GM18508 (cell line): ENCODE data around the gene DNASE1.

Experiments used
- ATAC-seq: cut with Tn5 transposase; IDR thresholded peaks from one replicate; pipeline ENCODE4 v1.9.1; 2021; ENCODE audit warnings: moderate number of reproducible peaks; ENCODE audit not compliant: insufficient read depth, unreplicated experiment

DNASE1 gene

DNA sequence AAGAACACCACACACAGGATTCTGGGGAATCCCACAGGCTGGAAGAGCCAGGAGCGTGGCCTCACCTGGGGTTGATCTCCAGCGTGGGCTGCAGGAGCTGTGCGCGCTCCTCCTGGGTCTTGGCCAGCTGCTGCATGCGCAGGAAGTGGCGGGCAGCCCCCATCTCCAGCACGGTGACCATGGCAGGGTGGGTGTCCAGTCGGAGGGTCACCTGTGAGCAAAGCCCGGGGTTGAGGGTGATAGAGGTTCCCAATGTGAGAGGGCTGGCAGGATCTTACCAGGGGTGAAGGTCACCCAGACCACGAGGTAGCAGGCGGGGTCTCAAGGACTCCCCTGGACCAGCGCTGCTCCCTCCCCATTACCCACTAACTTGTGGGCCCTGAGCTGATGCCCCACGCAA, 7.4 kb downstream of the DNASE1 start:
- no peak for ATAC-seq

DNA sequence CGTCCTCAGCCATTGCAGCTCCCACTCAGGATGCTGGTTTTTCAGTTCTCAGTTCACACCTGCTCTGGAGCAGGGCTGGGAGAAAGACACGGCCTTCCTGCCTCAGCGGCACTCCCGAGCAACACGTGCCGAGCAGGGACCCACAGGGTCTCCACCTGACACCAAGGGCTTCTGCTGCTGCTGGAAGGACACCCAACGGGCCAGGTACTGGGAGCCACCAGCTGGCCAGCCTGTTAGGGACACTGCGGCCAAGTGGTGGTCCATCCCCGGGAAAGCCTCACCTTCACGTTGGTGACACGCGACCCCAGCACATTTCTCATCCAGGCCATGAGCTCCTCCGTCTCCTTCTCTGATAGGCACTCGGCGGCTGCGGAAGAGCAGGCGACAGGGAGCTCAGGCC, 8.1 kb downstream of the DNASE1 start:
- ATAC-seq = no peak

- no peak for ATAC-seq
Observed at GRCh38 chr16:3664187-3664896, 9.9 kb downstream of the DNASE1 start.

GRCh38 chr16:3665508-3665907, 11.0 kb downstream of the DNASE1 start:
- no peak for ATAC-seq

- no peak for ATAC-seq
Observed at GRCh38 chr16:3668626-3669025, 14.1 kb downstream of the DNASE1 start.

- ATAC-seq = no peak
Observed at GRCh38 chr16:3669082-3669481, 14.6 kb downstream of the DNASE1 start.

GRCh38 chr16:3670711-3671110, 16.2 kb downstream of the DNASE1 start:
- no peak for ATAC-seq

DNA sequence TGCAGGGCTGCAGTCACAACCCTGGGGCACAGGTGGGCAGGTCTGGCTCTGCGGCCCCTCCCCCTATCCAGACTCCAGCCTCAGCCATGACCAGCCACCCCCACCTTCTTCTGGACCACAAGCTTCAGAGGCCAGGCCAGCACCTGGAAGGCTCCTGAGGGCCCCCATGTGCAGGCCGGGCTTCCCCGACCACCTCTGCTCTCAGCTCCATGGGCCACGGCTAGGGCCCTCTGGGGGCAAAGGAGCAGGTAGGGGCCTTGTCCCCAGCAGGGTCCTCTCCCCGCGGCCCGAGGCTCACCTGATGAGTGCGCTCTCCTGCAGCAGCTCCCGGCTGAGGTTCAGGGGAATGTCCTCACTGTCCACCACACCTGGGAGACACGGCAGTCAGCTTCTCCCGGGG, 16.9 kb downstream of the DNASE1 start:
- no peak for ATAC-seq

- ATAC-seq = no peak
Observed at GRCh38 chr16:3672571-3673041, 18.1 kb downstream of the DNASE1 start.

- ATAC-seq = no peak
Observed at GRCh38 chr16:3673201-3673600, 18.7 kb downstream of the DNASE1 start.

DNA sequence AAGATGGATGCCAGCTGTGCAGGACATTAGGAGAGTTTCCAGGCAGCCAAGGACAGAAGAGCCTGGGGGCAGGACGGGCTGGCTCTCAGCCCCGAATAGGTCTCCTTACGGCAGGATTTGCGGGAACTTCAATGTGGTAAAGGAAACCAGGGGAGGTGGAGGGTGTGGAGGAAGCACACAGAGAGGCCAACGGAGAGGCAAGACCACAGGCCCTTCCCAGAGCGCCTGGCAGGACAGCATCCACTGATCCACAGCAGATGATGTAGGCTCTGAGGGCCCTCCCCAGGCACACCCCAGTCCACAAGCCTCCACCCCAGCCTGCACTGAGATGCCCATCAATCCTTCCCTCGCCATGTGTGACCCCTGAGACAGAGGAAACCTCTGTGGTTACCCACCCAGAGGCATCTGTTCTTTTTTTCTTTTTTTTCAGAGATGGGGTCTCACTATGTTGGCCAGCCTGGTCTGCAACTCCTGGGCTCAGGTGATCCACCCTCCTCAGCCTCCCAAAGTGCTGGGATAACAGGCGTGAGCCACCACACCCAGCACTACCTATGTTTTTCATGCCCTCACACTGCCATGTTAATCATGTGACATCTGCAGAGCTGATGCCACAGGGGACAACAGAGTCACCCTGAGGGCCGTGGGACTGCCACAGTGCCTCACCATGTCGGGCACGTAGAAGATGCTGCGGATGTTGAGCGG, 19.3 kb downstream of the DNASE1 start:
- ATAC-seq = no peak

- no peak for ATAC-seq
Observed at GRCh38 chr16:3674513-3675295, 20.2 kb downstream of the DNASE1 start.

- no peak for ATAC-seq
Observed at GRCh38 chr16:3675601-3676130, 21.2 kb downstream of the DNASE1 start.

- ATAC-seq = no peak
Observed at GRCh38 chr16:3677994-3678393, 23.5 kb downstream of the DNASE1 start.

DNA sequence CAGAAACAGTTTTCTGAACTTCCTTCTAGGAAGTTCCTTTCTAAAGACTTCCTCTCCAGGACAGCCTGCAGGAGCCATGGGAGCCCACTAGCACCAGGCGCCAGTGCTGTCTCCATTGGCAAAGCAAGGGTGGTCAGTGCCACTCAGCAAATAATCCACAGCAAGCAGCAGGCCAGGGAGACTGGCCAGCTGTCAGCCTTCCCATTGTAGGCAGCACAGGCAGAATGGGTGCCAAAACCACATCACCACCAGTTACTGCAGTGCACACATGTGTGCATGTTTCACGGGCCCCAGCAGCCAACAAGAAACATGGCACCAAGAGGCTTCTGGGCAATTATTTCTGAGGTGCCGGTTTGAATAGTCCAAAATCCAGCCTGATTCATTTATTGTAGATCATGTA, 26.7 kb downstream of the DNASE1 start:
- ATAC-seq = no peak

DNA sequence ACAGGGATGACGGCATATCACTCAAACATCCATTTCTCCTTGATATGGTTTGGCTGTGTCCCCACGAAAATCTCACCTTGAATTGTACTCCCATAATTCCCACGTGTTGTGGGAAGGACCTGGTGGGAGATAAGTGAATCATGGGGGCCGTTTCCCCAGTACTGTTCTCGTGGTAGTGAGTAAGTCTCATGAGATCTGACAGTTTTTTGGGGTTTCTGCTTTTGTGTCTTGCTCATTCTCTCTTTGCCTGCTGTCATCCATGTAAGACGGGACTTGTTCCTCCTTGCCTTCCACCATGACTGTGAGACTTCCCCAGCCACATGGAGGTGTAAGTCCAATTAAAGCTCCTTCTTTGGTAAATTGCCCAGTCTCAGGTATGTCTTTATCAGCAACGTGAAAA, 32.5 kb downstream of the DNASE1 start:
- ATAC-seq = no peak

GRCh38 chr16:3687792-3688191, 33.3 kb downstream of the DNASE1 start:
- ATAC-seq = no peak

DNA sequence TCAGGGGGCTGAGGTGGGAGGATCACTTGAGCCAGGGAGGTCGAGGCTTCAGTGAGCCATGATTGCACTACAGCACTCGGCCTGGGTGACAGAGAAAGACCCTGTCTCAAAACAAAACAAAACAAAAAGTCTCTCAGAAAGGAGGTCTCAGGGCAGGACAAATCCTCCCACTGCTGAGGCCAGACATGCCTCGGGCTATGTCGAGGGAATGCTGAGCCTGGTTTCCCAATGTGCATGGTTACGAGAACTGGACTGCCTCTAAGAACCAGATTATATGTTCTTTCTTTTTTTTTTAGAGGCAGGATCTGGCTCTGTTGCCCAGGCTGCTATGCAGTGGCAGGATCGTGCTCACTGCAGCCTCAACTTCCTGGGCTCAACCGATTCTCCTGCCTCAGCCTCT, 35.2 kb downstream of the DNASE1 start:
- no peak for ATAC-seq

DNA sequence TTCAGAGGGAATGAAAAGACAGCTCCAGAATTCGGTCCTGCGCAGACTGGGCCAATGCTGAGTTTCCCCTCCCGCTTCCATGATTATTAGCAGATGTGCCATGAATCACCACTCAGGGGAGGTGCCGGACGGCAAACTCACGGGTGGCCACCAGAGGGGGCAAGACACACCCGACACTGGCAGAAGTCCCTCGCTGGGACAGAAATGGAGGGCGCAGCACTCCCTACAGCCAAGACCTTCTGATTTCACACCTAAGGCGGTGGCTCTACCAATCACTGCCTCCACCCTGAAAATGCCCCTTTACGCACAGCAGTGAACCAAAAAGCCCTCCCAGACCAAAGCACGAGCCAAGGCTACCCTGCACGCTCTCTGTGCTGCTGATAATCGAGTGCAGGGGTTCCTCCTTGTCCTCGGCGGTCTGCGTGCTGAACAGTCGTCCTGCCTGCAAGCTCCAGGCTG, 36.0 kb downstream of the DNASE1 start:
- ATAC-seq = no peak

- ATAC-seq = no peak
Observed at GRCh38 chr16:3690980-3691720, 36.7 kb downstream of the DNASE1 start.
